NCI-H524 (cell line): ENCODE measurements around the gene PHC3.

ENCODE experiments used
- DNase-seq, 2 experiments: peaks; one replicate each; lab custom pipeline; 2025; lab: John Stamatoyannopoulos, UW

PHC3 gene

GRCh38 chr3:170189398-170190256, 8.1 kb upstream of the PHC3 start:
- no peak for DNase-seq

GRCh38 chr3:170180079-170180907, 1.2 kb downstream of the PHC3 start:
- DNase-seq, result peak in 1 of 2 experiments; percentile 25

DNA sequence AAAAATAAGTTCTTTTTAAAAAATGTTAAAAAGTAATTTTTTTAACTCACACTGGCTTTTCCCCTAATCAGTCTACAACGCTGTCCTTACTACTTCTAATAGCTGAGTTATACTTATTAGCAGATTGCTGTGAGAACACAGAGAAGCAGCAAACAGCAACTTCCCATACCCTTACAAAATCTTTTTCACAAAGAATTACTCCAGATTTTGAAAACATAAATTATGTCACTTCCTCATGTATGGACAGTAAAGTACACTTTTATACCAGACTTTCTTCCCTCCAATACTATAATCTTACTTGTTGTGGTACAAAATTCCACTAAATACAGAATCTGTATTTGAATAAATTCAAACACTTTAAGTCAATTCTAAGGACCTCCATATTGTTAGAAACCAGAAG, 2.1 kb downstream of the PHC3 start:
- DNase-seq, result no peak

DNA sequence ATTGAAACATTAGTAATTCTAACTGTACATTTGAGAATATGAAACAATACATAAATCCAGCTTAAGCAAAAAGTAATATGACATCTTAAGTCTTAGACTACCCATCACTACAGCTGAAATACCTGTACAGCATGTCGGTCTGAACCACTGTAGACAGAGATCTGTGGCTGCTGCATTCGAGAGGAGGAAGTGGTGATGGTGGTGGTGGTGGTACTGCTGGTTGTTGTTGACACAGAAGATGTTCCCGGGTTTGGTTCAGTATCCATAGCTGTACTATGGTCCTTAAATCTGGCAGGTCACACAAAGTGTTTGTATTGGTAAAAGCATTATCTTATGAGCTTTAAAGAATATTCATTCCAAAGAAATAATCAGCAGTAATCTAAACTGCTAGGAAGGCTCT, 2.9 kb downstream of the PHC3 start:
- no peak for DNase-seq

- no peak for DNase-seq
Observed at GRCh38 chr3:170171563-170171962, 10.0 kb downstream of the PHC3 start.

- no peak for DNase-seq
Observed at GRCh38 chr3:170164717-170165116, 16.8 kb downstream of the PHC3 start.

- DNase-seq, result no peak
Observed at GRCh38 chr3:170163956-170164645, 17.4 kb downstream of the PHC3 start.

GRCh38 chr3:170162630-170163029, 18.9 kb downstream of the PHC3 start:
- no peak for DNase-seq

DNA sequence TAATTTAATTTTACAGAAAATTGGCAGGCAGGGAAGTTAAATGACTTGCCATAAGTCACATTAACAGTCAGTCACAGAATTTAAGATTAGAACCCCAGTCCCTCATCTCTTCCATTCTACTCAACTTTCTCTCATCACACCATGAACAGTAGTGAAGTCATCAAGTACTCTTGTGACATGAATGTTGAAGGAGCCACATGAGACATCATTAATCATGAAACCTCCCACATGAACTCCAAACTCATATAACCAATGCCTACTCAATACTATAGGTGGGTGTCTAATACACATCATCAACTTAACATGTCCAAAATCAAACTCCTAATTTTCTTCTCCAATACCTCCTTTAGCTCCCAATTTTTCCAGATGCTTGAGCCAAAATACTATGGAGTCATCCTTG, 19.5 kb downstream of the PHC3 start:
- no peak for DNase-seq

DNA sequence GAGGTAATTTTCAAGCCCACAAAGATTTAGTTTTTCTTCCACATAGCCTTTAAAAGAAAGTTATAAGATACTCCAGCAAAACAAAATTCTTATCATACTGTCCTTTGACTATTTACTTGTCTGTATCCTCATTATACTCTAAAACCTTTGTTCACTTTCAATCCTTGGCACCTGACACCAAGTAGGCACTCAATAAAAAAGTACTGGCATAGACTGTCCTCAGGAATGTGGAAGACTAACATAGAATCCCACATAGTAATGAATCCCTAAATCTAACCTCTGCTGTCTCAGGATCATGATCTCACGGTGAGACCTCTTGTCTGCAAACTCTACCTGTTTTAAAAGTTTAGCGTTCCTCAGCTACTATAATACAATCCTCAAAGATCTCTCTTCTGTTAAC, 21.6 kb downstream of the PHC3 start:
- DNase-seq, result no peak

DNA sequence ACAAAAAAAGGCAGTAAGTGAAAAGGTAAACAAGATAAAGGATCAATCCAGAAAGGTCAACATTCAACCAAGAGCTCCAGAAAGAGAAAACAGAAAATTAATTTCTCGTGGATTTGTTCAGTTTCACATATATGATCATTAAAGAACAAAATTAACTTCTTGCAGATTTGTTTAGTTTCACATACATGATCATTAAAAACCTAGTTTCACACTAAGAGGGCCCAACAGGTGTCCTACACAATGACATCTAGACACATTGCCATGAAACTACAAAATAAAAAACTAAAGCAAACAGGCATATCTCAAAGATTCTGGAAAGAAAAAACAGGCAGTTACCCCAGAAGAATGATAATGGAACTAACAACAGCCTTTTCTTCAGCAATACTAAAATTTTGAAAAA, 22.1 kb downstream of the PHC3 start:
- no peak for DNase-seq

DNA sequence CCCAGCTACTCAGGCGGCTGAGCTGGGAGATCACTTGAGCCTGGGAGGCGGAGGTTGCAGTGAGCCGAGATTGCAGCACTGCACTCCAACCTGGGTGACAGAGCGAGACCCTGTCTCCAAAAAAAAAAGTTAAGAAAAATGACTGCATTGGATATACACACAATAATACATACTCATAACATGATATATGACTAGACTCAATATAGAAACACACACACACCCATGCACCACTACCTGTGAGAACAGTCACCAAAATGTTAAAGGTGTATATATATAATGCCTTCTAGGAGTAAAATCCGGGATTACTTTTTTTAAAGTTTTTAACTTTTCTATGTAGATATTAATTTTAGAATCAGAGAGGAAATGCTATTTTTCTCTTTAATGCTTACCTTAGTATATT, 25.9 kb downstream of the PHC3 start:
- DNase-seq, result no peak

DNA sequence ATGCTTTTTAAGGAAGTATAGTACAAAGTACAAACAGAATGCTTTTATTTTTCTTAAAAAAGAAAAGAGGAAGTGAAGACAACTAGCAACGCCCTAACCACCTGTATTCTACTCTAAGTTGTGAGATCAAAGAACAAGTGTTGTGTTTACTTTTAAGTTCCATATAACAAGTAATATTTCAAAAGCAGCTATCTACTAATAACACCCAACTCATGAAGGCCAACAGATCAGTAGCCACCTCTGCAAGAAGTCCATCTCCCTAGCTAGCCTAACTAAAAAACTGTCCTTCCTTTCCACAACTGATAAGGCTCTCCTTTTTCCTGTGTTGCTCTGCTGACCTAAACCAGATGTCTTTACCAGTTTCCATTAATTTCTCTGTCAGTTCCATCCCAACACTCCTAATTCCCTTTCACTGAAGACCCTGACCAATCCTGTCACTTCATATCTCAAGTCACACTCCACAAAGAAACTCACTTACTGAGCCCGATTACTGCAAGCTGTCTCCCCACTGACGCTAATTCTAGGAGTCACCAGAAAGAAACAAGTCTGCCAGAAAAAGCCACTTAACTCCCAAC, 26.9 kb downstream of the PHC3 start:
- DNase-seq, result no peak

DNA sequence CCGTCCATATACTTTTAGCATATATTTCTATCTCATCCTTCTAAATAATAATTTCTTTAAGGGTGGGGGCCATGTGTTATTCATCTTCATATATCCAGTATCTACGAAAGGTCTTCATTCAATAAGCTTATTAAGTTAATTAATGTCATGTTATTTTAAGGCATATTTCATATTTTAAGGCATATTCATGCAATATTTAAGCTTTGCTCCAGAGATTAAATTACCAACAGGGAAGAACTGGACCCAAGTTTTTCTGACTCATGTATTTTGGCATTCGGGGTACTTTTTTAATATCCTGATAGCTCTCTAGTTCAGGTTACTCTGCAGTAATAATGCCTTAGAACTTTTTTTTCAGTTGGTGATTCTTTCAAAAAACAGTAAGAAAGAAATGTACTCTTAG, 27.4 kb downstream of the PHC3 start:
- DNase-seq, result no peak

- DNase-seq, result no peak
Observed at GRCh38 chr3:170151536-170151935, 30.0 kb downstream of the PHC3 start.

GRCh38 chr3:170149016-170149415, 32.5 kb downstream of the PHC3 start:
- DNase-seq, result no peak

GRCh38 chr3:170145278-170145677, 36.3 kb downstream of the PHC3 start:
- DNase-seq, result no peak

DNA sequence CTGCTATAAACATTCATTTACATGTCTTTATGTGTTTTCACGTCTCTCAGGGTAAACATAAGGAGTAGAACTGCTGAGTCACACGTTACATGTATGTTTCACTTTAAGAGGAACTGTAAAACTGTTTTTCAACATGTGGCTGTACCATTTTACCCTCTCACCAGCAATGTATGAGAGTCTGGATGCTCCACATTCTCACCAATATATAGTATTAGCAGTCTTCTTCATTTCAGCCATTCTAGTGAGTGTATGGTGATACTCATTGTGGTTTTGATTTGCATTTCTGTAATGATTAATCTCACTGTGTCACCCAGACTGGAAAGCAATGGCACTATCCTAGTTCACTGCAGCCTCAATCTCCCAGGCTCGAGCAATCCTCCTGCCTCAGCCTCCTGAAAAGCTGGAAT, 37.1 kb downstream of the PHC3 start:
- DNase-seq, result no peak

DNA sequence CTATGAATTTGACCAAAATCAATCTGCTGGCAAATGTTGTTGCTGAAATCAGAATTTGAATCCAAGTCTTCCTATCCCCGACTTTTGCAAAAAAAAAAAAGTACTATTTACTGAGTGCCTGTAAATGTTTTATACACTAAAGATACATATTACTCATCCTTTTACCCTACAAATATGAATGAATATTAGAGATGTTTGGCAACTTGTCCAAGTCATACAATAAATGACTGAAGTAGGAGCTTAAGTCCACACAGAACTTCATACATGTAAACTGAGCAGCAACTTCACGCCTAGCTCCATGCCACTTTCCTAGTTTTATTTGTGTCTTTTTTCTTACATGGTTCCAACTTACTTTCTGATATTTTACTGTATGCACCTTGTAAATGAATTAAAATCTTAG, 39.2 kb downstream of the PHC3 start:
- DNase-seq, result no peak

DNA sequence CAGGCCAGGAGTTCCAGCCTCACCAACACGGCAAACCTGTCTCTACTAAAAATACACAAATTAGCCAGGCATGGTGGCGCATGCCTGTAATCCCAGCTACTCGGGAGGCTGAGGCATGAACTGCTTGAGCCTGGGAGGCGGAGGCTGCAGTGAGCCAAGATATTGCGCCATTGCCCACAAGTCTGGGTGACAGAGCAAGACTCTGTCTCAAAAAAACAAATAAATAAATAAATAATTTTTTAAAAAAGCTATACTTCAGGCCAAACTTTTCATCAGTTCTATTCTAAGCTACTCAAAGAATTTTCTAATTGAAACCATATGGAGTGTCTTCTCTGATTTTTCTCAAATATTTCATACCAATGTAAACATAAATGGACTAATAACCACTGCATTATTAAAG, 43.5 kb downstream of the PHC3 start:
- no peak for DNase-seq

- DNase-seq, result no peak
Observed at GRCh38 chr3:170132335-170132734, 49.2 kb downstream of the PHC3 start.

GRCh38 chr3:170130532-170130931, 51.0 kb downstream of the PHC3 start:
- DNase-seq, result no peak
